Measurements from ENCODE around the gene CCDC127. TPM values are rescaled to one million over a fixed set of nuclear protein-coding genes. Genes with fewer than 3 reads are reported as not detected.

CCDC127 gene
- total and polyA plus RNA-seq, 2 of the 13 experiments (the other 11 are each of a cell fraction or from before 2014, with no cell fraction given), result 2.9 to 4.3 TPM

- no peak overlapping the region for H3K4me2 ChIP-seq (ENCODE audit: low read depth, low read length)
- TF ChIP-seq TGIF2 (CRISPR knock-in tag; IDR thresholded peaks at IDR 0.05) (no peak), ZNF550 (CRISPR knock-in tag; IDR thresholded peaks at IDR 0.05; ENCODE audit: borderline replicate concordance) (no peak), TCF12 (IDR thresholded peaks at IDR 0.05) (no peak), TCF12 (CRISPR knock-in tag; IDR thresholded peaks at IDR 0.05) (no peak), MIXL1 (CRISPR knock-in tag; IDR thresholded peaks at IDR 0.05) (no peak), ZBTB7A (CRISPR knock-in tag; IDR thresholded peaks at IDR 0.05) (no peak), ZNF446 (CRISPR knock-in tag; IDR thresholded peaks at IDR 0.05) (no peak), ZNF510 (CRISPR knock-in tag; IDR thresholded peaks at IDR 0.05; ENCODE audit: low read depth) (no peak)
- CTCF ChIA-PET (ENCODE audit: low intra/inter-chr PET ratio, low total read pairs), result no interaction called here
- no peak overlapping the region for H3K27ac ChIP-seq (ENCODE audit: extremely low read length, insufficient read depth, low read length)
- in situ Hi-C loops (cut with HindIII; ENCODE audit: extremely low pct_ligation_motif_present, low pct_unique_long_range_greater_than_20kb) (no loop called here), intact Hi-C loops (cut with micrococcal nuclease; ENCODE audit: unreplicated experiment) (no loop called here)
- WGBS (ENCODE audit: low lambda C conversion rate), result 68% methylated on average over 7 of the region's 9 CpGs
- BruUV-seq (replicated peaks), result no TSS peak
- FAIRE-seq (no peak), DNase-seq (ENCODE audit: low spot score) (no peak), ATAC-seq (no peak)
- H3K9ac ChIP-seq (ENCODE audit: insufficient read depth, low read depth, low read length), result no peak overlapping the region
- no peak overlapping the region for H2AFZ ChIP-seq (ENCODE audit: low read length)
- no peaks in the 10 kb centered on the region for H3K36me3 ChIP-seq (replicated peaks in 1 of 2; ENCODE audit: control insufficient read depth in 1 of 2, insufficient read depth in 2 of 2, low read length in 2 of 2)
- POLR2A ChIA-PET, result no interaction called here
- no peaks in the 10 kb centered on the region for H3K9me3 ChIP-seq (ENCODE audit: low read length)
- no peak overlapping the region for H3K4me3 ChIP-seq (replicated peaks in 1 of 3; ENCODE audit: insufficient read depth in 1 of 3, low read depth in 2 of 3, low read length in 3 of 3)
- H4K20me1 ChIP-seq (ENCODE audit: insufficient read depth, low read length), result no peaks in the 10 kb centered on the region
- no peaks in the 10 kb centered on the region for H3K4me1 ChIP-seq (ENCODE audit: insufficient read depth, low read length)
- H3K27me3 ChIP-seq (ENCODE audit: control insufficient read depth in 1 of 2, insufficient read depth in 2 of 2, low read length in 2 of 2), result peaks cover 0 to 46% of the 10 kb centered on the region in 2 experiments
- no peaks in the 10 kb centered on the region for H3K79me2 ChIP-seq (ENCODE audit: insufficient read depth, low read length)
These were observed 38.6 kb downstream of the CCDC127 start for GRCh38 chr5:179401-179800.

DNA sequence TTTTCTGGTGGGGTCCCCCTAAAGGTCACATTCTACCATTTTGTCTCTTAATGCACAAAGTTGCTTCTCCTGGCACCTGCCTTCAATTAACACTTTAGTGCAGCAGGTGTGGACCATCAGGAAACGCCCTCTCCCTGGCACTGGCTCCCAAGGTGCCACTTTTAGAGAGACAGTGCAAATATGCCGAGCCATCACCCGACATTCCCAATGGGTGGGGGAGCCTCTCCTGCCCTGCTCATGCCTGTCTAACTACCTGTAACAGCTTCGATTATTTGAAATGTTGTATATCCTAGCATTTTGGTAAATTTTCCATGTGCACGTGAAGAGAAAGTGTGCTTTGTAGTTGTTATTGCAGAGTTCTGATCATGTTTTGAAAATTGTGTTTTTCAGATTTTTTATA, 39.8 kb downstream of the CCDC127 start:
- intact Hi-C loops (cut with micrococcal nuclease; ENCODE audit: unreplicated experiment), result no loop called here
- TF ChIP-seq MXD3 (CRISPR knock-in tag; IDR thresholded peaks at IDR 0.05) (no peak), ISL2 (CRISPR knock-in tag; IDR thresholded peaks at IDR 0.05) (no peak), ZMYM4 (CRISPR knock-in tag; IDR thresholded peaks at IDR 0.05) (no peak), ZGPAT (CRISPR knock-in tag; IDR thresholded peaks at IDR 0.05) (no peak), ZNF644 (CRISPR knock-in tag; IDR thresholded peaks at IDR 0.05; ENCODE audit: low read depth) (no peak), ZNF280B (CRISPR knock-in tag; IDR thresholded peaks at IDR 0.05; ENCODE audit: borderline replicate concordance) (no peak), NR2F2 (IDR thresholded peaks at IDR 0.05; ENCODE audit: borderline replicate concordance, low read depth) (no peak), GPBP1L1 (CRISPR knock-in tag; IDR thresholded peaks at IDR 0.05) (no peak)
- TF ChIP-seq, protein P1, sequence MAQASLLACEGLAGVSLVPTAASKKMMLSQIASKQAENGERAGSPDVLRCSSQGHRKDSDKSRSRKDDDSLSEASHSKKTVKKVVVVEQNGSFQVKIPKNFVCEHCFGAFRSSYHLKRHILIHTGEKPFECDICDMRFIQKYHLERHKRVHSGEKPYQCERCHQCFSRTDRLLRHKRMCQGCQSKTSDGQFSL (CRISPR knock-in tag; IDR thresholded peaks at IDR 0.05), result no peak

More for the DNA sequence above, 39.8 kb downstream of the CCDC127 start:
- peaks cover 3 to 52% of the 10 kb centered on the region in 2 experiments for H3K27me3 ChIP-seq (ENCODE audit: control insufficient read depth in 1 of 2, insufficient read depth in 2 of 2, low read length in 2 of 2)
- H3K27ac ChIP-seq (ENCODE audit: extremely low read length, insufficient read depth, low read length), result no peak overlapping the region
- ChIA-PET CTCF (ENCODE audit: low intra/inter-chr PET ratio, low total read pairs) (no interaction called here), POLR2A (no interaction called here)
- H3K9me3 ChIP-seq (ENCODE audit: low read length), result no peaks in the 10 kb centered on the region
- H3K36me3 ChIP-seq (replicated peaks in 1 of 2; ENCODE audit: control insufficient read depth in 1 of 2, insufficient read depth in 2 of 2, low read length in 2 of 2), result no peaks in the 10 kb centered on the region
- H2AFZ ChIP-seq (ENCODE audit: low read length), result no peak overlapping the region
- ATAC-seq (no peak), DNase-seq (ENCODE audit: low spot score) (no peak), FAIRE-seq (no peak)
- H3K9ac ChIP-seq (ENCODE audit: insufficient read depth, low read depth, low read length), result no peak overlapping the region
- WGBS (ENCODE audit: low lambda C conversion rate), result 17% methylated on average over 3 of the region's 5 CpGs
- H3K79me2 ChIP-seq (ENCODE audit: insufficient read depth, low read length), result no peaks in the 10 kb centered on the region
- H3K4me1 ChIP-seq (ENCODE audit: insufficient read depth, low read length), result no peaks in the 10 kb centered on the region
- H3K4me2 ChIP-seq (ENCODE audit: low read depth, low read length), result no peak overlapping the region
- no TSS peak for BruUV-seq (replicated peaks)
- no peaks in the 10 kb centered on the region for H4K20me1 ChIP-seq (ENCODE audit: insufficient read depth, low read length)
- no peak overlapping the region for H3K4me3 ChIP-seq (replicated peaks in 1 of 3; ENCODE audit: insufficient read depth in 1 of 3, low read depth in 2 of 3, low read length in 3 of 3)
- in situ Hi-C loops (cut with HindIII; ENCODE audit: extremely low pct_ligation_motif_present, low pct_unique_long_range_greater_than_20kb), result no loop called here

Data from HepG2 (cell line).